ENCODE measurements around the gene IL17A. TPM values are rescaled to one million over a fixed set of nuclear protein-coding genes. Genes with fewer than 3 reads are reported as not detected.
"Not testable (repeated sequence)": the region's sequence is repeated elsewhere in the genome, so short reads cannot be mapped to it uniquely, and the experiment has no call there.

The IL17A gene
- total RNA-seq, 4 donors from 2014 or later = not detected

DNA sequence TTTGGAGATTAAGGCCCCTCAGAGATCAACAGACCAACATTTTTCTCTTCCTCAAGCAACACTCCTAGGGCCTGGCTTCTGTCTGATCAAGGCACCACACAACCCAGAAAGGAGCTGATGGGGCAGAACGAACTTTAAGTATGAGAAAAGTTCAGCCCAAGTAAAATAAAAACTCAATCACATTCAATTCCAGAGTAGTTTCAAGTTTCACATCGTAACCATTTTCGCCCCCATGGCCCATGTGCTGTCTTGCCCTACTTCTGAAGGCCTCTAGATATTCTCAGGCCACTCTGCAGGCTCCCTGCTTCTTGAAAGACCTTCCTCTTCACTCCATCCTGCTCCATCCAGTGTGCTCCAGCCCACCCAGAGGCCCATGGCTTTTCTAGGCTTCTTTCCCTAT is 4.2 kb downstream of the IL17A start:
- Histone ChIP-seq H3K4me3 (no peak overlapping the region), H3K36me3 (no peaks in the 10 kb centered on the region), H3K27ac (no peak overlapping the region), H3K9me3 (no peaks in the 10 kb centered on the region), H3K27me3 (peaks cover 0 to 10% (median 0%) of the 10 kb centered on the region in 4 donors), H3K4me1 (no peaks in the 10 kb centered on the region)
- intact Hi-C loops (cut with DNase I) = no loop called here
- no peak for TF ChIP-seq POLR2A (IDR thresholded peaks at IDR 0.05)
- TF ChIP-seq, protein P1, sequence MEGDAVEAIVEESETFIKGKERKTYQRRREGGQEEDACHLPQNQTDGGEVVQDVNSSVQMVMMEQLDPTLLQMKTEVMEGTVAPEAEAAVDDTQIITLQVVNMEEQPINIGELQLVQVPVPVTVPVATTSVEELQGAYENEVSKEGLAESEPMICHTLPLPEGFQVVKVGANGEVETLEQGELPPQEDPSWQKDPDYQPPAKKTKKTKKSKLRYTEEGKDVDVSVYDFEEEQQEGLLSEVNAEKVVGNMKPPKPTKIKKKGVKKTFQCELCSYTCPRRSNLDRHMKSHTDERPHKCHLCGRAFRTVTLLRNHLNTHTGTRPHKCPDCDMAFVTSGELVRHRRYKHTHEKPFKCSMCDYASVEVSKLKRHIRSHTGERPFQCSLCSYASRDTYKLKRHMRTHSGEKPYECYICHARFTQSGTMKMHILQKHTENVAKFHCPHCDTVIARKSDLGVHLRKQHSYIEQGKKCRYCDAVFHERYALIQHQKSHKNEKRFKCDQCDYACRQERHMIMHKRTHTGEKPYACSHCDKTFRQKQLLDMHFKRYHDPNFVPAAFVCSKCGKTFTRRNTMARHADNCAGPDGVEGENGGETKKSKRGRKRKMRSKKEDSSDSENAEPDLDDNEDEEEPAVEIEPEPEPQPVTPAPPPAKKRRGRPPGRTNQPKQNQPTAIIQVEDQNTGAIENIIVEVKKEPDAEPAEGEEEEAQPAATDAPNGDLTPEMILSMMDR (IDR thresholded peaks at IDR 0.05) = no peak
- 68 to 73% methylated on average over 3 of the region's 3 CpGs for WGBS, 2 donors
- no peak for DNase-seq

DNA sequence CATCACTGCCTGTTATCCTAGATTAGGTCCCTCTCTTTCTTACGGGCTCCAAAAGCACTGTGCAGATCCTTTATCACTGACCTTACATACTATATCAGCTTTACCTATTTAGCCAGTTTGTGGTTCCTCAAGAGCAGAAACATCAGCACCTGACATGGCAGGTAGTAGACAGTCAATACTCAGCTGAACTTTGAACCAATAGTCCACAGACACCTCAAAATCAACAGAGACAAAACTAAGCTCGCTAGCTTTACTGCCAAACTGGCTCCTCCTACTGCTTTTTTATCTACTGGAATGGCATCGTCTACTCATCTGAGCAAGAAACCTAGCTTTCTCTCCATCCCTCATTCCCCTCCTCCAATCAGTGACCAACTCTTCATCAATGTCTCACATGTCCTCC is 5.6 kb downstream of the IL17A start:
- no peaks in the 10 kb centered on the region for H3K36me3 ChIP-seq
- DNase-seq = no peak
- no peak overlapping the region for H3K4me3 ChIP-seq
- no peak overlapping the region for H3K27ac ChIP-seq
- H3K4me1 ChIP-seq = no peaks in the 10 kb centered on the region
- 47 to 53% methylated on average over 3 of the region's 3 CpGs for WGBS, 2 donors
- no peak for TF ChIP-seq POLR2A (IDR thresholded peaks at IDR 0.05)
- TF ChIP-seq, protein P1 (IDR thresholded peaks at IDR 0.05) = no peak
- no peaks in the 10 kb centered on the region for H3K9me3 ChIP-seq
- H3K27me3 ChIP-seq = peaks cover 0 to 4% (median 0%) of the 10 kb centered on the region in 4 donors
- intact Hi-C loops (cut with DNase I) = no loop called here

DNA sequence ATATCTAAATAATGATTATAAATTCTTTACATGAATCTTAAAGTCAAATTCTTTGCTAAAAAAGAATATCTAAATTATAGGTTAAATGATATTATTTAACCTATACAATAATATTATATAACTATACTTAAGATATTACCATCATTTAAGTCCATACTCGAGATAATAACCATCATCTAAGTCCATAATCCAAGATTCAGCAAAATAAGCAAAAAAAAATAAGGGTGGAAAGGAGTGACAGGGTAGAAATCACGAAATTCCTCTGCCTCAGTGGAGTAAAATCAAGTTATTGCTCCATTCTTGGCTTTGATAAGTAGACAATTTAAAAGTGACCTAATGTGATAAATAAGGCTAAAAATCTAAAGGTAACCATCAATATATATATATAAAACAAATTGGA is 9.7 kb downstream of the IL17A start:
- 18 to 30% methylated on average over 2 of the region's 2 CpGs for WGBS, 2 donors
- no peaks in the 10 kb centered on the region for H3K9me3 ChIP-seq
- no peak for DNase-seq
- no peak for TF ChIP-seq POLR2A (IDR thresholded peaks at IDR 0.05)
- TF ChIP-seq, protein P1 (IDR thresholded peaks at IDR 0.05) = no peak
- H3K36me3 ChIP-seq = no peaks in the 10 kb centered on the region
- H3K27ac ChIP-seq = no peak overlapping the region
- intact Hi-C loops (cut with DNase I) = no loop called here
- H3K27me3 ChIP-seq = no peaks in the 10 kb centered on the region
- H3K4me3 ChIP-seq = no peak overlapping the region
- H3K4me1 ChIP-seq = no peaks in the 10 kb centered on the region

DNA sequence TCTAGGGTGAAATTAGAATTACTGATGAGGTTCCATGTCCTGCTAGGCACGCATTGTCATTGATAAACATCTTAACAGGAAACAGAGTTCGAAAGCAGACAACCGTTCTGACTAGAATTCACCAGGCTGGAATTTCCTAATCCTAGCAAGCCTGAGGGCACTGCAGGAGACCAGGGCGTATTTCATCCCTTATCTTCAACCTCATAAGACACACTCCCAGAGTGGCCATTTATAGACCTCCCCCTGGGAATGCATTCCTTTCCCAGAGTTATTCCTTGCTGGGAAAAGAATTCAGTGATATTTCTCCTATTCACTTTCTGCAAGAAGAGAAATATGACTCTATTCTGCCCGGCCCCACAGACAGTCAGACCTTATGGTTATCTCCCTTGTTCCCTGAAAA is 13.9 kb downstream of the IL17A start:
- H3K9me3 ChIP-seq; DNase-seq; H3K36me3 ChIP-seq; intact Hi-C loops (cut with DNase I); H3K4me1 ChIP-seq; H3K27ac ChIP-seq; H3K4me3 ChIP-seq; H3K27me3 ChIP-seq: not testable (repeated sequence)
- 25 to 43% methylated on average over 4 to 5 of the region's 5 CpGs for WGBS, 2 donors

DNA sequence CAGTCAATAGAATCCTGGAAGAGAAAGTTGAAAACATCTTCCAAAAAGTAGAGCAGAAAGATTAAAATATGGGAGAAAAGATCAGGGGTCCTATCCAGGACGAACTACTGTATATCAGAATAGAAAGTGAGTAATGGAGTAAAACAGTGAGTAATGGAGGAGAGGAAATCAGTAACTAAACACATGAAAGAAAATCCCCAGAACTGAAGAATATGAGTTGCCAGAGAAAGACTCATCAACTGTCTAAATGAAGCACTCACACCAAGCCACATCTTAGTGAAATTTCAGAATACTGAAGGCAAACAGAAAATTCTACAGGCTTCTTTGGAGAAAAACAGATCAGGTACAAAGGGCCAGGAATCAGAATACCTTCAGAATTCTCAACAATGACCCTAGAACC is 14.9 kb downstream of the IL17A start:
- TF ChIP-seq, protein P1 (IDR thresholded peaks at IDR 0.05) = no peak
- TF ChIP-seq POLR2A (IDR thresholded peaks at IDR 0.05) = no peak
- no peak for DNase-seq
- intact Hi-C loops (cut with DNase I) = no loop called here
- Histone ChIP-seq H3K27me3 (no peaks in the 10 kb centered on the region), H3K4me1 (no peaks in the 10 kb centered on the region), H3K36me3 (no peaks in the 10 kb centered on the region), H3K4me3 (no peak overlapping the region), H3K27ac (no peak overlapping the region), H3K9me3 (peaks cover 0 to 3% (median 0%) of the 10 kb centered on the region in 3 donors)
- WGBS, 2 donors = no CpG with 5 or more reads among the region's 1 CpG

DNA sequence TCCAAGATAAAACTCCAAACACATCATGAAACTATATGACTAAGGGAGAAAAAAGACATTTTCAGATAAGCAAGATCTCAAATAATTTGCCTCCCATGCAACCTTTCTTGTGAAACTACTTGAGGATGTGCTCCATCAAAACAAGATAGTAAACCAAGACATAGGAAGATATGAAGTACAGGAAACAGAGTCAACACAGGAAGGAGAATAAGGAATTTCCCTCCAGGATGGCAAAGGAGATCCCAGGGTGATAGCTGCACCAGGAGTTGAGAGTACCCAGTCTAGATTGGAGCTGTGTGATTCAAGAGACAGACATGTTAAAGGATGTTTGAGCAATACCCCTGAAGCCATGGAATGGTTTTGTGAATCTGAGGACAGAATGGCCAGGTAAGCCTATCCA is 15.3 kb downstream of the IL17A start:
- H3K4me1 ChIP-seq = no peaks in the 10 kb centered on the region
- H3K36me3 ChIP-seq = no peaks in the 10 kb centered on the region
- no peak overlapping the region for H3K27ac ChIP-seq
- H3K27me3 ChIP-seq = no peaks in the 10 kb centered on the region
- no peak overlapping the region for H3K4me3 ChIP-seq
- intact Hi-C loops (cut with DNase I) = no loop called here
- DNase-seq = no peak
- TF ChIP-seq, protein P1 (IDR thresholded peaks at IDR 0.05) = no peak
- no peak for TF ChIP-seq POLR2A (IDR thresholded peaks at IDR 0.05)
- H3K9me3 ChIP-seq = peaks cover 0 to 3% (median 0%) of the 10 kb centered on the region in 3 donors
